Astrocyte of the cerebellum (primary cell): ENCODE measurements around the gene HSF5.

Experiments used
- DNase-seq: peaks from one replicate; pipeline ENCODE4 v3.0.0-alpha.2; 2011; ENCODE audit warnings: low read depth
- H3K4me3 ChIP-seq: 2 replicates; pipeline ENCODE4 v1.5.1; 2011; ENCODE audit warnings: mild to moderate bottlenecking, low read depth, low read length, moderate library complexity
- CTCF ChIP-seq: IDR thresholded peaks from 2 replicates; pipeline ENCODE4 v1.5.1; 2012; ENCODE audit warnings: low read length, low read depth, moderate library complexity, mild to moderate bottlenecking; ENCODE audit errors: missing control alignments
- in situ Hi-C: cut with HindIII; loops from 2 replicates; pipeline ENCODE4 v1.10.0; 2017; ENCODE audit warnings: low sequenced_read_pairs

HSF5 gene

GRCh38 chr17:58413684-58414083, 74.5 kb downstream of the HSF5 start:
- no peak overlapping the region for H3K4me3 ChIP-seq
- in situ Hi-C loops, result no loop called here
- no peak for DNase-seq

GRCh38 chr17:58412961-58413586, 75.1 kb downstream of the HSF5 start:
- no peak for TF ChIP-seq CTCF
- in situ Hi-C loops, result no loop called here
- H3K4me3 ChIP-seq, result no peak overlapping the region
- peak; percentile 12 for DNase-seq

More at GRCh38 chr17:58413684-58414083, 74.5 kb downstream of the HSF5 start:
- TF ChIP-seq CTCF, result no peak

GRCh38 chr17:58412064-58412703, 76.0 kb downstream of the HSF5 start:
- DNase-seq, result no peak
- H3K4me3 ChIP-seq, result no peak overlapping the region
- in situ Hi-C loops, result no loop called here
- TF ChIP-seq CTCF, result no peak

GRCh38 chr17:58411408-58411894, 76.8 kb downstream of the HSF5 start:
- TF ChIP-seq CTCF, result no peak
- H3K4me3 ChIP-seq, result no peak overlapping the region
- no peak for DNase-seq
- in situ Hi-C loops, result no loop called here

DNA sequence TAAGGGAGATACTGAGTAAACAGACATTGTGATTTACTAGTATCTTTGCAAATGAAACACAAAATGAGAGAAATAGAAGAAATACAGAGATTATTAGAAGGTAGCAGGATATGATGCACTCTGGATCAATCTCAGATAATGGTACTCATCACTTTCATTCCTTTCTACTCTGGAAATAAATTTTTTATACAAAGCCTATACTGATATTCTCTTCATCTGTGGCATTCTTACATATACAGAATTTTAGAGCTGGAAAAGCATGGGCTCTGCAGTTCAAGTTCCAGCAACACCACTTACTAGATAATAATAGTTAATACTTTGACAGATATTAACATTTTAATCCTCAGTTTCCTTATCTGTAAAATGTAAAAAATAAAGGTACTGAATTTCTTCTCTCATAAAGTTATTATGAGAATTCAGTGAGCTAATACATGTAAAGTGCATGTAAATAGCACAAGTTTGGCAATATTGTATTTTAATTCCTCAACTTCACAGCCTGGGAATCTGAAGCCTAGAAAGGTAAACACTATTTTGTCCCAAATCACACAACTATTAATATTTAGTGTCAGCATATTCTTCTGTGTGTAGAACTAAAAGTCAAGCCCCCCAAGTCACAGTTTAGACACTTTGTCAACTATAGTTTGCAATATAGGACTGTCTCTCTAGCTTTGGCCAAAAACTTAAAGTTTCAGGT, 77.3 kb downstream of the HSF5 start:
- no peak for TF ChIP-seq CTCF
- in situ Hi-C loops, result no loop called here
- H3K4me3 ChIP-seq, result no peak overlapping the region
- no peak for DNase-seq

GRCh38 chr17:58409432-58409831, 78.8 kb downstream of the HSF5 start:
- no peak for DNase-seq
- no peak for TF ChIP-seq CTCF
- in situ Hi-C loops, result no loop called here
- H3K4me3 ChIP-seq, result no peak overlapping the region
